ENCODE measurements around the gene POLD1.
A peak's percentile ranks its signal among the peaks of the same experiment; 100 is the strongest.
"Not testable (repeated sequence)": the region's sequence is repeated elsewhere in the genome, so short reads cannot be mapped to it uniquely, and the experiment has no call there.

The POLD1 gene

DNA sequence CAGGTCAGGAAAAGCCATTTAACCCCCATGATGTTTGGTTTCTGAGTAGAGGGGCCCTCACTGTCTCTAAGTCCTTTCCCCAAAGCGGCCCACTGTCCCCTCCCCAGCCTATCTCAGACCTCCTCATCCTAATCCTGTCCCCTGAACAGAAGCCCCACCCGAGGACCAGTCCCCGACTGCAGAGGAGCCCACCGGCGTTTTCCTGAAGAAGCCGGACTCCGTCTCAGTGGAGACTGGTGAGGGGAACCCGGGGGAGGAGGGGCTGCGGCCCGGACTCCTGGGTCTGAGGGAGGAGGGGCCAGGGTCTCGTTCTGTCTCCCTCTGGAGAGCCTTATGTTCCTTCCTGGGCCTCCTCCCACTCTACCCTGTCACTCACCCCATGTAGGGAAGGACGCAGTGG, 51.5 kb downstream of the POLD1 start:
- DNase-seq (ENCODE audit: low read depth in 2 of 2): no peak

DNA sequence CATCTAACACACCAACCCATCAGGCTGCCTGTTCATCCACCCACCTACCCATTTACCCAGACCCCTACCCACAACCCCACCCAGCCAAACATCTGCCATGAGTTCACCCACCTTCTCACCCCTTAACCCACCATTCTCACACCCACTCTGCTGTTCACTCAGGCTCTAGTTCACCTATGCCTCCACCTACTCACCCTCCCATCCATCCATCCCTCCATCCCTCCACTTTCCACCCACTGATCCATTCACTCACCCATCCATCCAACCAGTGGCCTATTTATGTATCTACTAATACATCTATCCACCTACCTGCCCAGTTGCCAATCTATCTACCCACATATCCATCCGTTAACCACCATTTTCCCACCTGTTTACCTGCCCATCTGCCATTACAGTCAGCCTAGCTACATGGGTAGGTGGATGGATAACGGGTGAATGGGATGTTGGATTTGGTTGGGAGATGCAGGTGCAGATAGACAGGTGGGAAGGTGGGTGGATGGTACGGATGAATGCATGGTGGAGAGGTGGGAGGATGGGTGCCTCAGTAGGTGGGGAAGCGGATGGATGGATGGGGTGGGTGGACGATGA, 53.8 kb downstream of the POLD1 start:
- DNase-seq (ENCODE audit: low read depth in 2 of 2): no peak

- DNase-seq (ENCODE audit: low read depth in 2 of 2): not testable (repeated sequence)
These were observed 55.0 kb downstream of the POLD1 start for GRCh38 chr19:50439130-50439529.

DNA sequence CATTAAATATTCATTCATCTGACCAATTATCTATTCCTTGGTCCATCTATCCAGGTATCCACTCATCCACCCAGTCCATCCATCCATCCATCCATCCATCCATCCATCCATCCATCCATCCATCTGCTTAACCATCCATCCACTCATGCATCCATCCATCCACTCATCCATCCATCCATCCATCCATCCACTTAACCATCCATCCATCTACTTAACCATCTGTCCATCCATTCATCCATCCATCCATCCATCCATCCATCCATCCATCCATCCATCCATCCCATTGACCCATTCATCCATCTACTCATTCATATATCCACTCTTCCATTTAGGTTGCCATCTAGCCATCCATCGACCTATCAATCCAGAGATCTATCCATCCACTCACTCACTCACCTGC, 59.9 kb downstream of the POLD1 start:
- DNase-seq (ENCODE audit: low read depth in 2 of 2): no peak

DNA sequence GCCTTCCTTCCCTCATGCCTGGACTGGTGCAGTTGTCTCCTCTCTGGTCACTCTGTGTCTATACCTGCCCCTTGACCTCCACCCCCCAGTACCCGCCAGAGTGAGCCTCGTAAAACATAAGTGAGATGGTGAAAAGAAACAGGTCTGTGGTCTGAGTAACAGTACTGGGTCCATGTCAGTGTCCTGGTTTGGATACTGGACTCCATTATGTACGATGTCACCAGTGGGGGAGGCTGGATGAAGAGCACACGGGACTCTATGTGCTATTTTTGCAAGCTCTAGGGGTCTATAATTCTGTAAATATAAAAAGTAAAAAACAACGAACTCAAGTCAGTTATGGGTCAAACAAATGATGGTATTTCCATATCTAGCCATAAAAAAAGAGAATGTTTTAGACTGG, 62.9 kb downstream of the POLD1 start:
- no peak for DNase-seq (ENCODE audit: low read depth in 2 of 2)

DNA sequence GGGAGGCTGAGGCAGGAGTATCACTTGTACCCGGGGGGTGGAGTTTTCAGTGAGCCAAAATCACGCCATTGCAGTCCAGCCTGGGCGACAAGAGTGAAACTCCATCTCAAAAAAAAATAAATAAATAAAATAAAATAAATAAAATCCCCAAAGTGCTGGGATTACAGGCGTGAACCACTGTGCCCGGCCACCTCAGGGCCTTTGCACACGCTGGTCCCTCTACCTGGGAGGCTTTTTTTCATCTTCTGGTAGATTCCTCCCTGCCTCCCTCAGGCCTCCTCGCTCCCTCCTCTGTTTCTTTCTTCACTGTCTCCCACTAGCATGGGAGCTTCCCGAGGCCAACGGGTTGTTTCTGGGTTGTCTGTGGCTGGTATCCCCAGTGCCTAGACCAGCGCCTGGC, 63.6 kb downstream of the POLD1 start:
- no peak for DNase-seq (ENCODE audit: low read depth in 2 of 2)

GRCh38 chr19:50449236-50449899, 65.2 kb downstream of the POLD1 start:
- DNase-seq (ENCODE audit: low read depth in 2 of 2): no peak

DNA sequence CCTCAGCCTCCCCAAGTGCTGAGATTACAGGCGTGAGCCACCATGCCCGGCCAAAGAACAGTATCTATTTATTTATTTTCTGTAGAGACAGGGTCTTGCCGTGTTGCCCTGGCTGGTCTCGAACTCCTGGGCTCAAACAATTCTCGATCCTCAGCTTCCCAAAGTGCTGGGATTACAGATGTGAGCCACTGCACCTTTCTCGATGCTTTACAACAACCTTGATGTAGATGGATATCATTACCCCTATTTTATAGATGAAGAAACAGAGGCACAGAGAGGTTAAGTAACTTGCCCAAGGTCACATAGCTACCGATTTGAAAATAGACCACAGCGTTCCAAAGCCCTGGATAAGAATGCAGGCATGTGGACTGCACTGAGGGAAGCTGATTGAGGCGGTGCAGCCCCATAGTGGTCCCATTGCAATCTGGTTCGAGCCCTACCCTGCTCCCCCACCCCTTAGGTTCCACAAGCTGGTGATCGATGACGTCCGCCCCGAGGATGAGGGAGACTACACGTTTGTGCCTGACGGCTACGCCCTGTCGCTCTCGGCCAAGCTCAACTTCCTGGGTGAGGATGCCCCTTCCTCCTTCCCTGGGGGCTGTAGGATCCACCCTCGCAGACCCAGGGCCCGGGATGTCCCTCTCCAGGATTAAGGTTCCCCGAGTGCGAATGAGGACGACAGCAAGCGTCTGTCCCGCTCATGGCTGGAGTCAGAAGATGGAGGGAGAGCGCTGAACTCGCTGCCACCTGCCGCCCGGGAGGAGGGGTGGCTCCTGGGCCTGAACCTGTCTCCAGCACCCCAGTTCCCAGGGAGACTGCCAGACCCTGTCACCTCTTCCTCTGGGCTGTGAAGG, 66.4 kb downstream of the POLD1 start:
- no peak for DNase-seq (ENCODE audit: low read depth in 2 of 2)

GRCh38 chr19:50451223-50451534, 67.0 kb downstream of the POLD1 start:
- no peak for DNase-seq (ENCODE audit: low read depth in 2 of 2)

DNA sequence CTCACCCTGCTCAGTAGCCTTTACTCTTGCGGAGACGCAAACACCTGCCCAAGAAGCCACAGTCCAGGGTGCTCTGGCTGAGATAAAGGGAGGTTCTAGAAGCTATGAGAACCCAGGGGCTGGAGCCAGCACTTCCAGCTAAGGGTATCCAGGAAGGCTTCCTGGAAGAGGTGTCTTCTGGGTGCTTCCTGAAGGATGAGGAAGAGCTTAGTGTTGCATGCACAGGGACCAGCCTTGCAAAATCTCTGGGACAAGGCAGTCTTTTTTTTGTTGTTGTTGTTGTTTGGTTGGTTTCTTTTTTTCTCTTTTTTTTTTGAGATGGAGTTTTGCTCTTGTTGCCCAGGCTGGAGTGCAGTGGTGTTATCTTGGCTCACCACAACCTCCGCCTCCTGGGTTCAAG, 69.1 kb downstream of the POLD1 start:
- no peak for DNase-seq (ENCODE audit: low read depth in 2 of 2)

- DNase-seq (ENCODE audit: low read depth in 2 of 2): no peak
These were observed 71.8 kb downstream of the POLD1 start for GRCh38 chr19:50455992-50456391.

GRCh38 chr19:50457300-50457699, 73.2 kb downstream of the POLD1 start:
- DNase-seq (ENCODE audit: low read depth in 2 of 2): no peak

DNA sequence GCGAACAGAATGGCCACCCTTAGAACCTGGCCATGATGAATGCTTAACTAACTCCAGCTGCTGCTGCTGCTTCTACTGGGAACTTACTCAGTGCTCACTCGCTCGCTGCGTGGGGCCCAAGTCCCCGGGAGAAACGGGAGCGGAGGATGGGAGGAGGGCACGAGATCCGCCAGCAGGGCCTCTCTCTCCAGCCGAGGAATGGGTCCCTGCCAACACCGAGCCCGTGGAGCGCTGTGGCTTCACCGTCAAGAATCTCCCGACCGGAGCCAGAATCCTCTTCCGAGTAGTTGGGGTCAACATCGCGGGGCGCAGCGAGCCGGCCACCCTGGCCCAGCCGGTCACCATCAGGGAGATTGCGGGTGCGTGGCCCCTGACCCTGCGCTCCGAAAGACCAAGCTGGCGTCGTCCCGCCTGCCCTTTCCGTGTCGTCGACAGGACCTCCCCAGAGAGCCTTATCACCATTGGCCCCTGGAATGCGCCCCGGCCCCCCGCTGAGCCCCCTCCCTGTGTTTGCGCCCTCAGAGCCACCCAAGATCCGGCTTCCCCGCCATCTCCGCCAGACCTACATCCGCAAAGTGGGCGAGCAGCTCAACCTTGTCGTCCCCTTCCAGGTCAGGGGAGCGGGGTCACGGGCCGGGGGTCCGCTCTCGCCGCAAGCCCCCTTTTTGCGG, 74.4 kb downstream of the POLD1 start:
- no peak for DNase-seq (ENCODE audit: low read depth in 2 of 2)

DNA sequence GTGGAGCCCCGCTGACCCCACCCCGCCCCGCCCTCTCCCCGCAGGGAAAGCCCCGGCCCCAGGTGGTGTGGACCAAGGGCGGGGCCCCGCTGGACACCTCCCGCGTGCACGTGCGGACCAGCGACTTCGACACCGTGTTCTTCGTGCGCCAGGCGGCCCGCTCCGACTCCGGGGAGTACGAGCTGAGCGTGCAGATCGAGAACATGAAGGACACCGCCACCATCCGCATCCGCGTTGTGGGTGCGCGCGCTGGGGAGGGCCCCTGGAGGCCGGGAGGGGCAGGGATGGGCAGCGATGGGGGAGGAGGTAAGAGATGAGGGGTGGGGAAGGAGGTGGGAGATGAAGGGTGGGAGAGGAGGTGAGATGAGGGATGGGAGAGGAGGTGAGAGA, 74.9 kb downstream of the POLD1 start:
- no peak for DNase-seq (ENCODE audit: low read depth in 2 of 2)

GRCh38 chr19:50459638-50460037, 75.5 kb downstream of the POLD1 start:
- DNase-seq (ENCODE audit: low read depth in 2 of 2): no peak

GRCh38 chr19:50460161-50460765, 76.1 kb downstream of the POLD1 start:
- no peak for DNase-seq (ENCODE audit: low read depth in 2 of 2)

DNA sequence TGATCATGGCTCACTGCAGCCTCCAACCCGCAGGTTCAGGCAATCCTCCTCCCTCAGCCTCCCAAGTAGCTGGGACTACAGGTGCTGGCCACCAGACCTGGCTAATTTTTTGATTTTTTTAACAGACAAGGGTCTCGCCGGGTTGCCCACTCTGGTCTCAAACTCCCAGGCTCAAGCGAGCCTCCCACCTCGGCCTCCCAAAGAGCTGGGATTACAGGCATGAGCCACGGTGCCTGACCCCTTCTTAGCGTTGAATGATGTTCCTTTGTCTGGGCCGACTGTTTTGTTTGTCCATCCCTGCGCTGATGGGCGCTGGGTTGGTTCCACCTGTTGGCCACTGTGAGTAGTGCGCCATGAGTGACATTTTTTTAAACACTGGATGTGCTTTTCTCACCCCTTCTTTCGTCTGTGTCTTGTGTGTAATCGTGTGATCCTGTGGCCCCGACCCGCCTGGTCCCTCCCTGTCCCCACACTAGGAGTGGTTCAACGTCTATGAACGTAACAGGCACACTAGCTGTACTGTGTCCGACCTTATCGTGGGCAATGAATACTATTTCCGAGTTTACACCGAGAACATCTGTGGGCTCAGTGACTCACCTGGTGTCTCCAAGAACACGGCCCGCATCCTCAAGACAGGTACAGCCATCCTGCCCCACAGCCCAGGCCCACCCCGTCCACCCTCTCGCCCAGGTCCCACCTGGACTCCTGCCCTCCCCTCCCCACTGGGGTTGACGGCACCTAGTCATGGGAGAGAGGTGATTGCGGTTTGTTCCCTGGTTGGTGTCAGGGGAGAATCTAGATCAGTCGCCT, 77.1 kb downstream of the POLD1 start:
- peak in 1 of 2 experiments; percentile 16 for DNase-seq (ENCODE audit: low read depth in 2 of 2)

DNA sequence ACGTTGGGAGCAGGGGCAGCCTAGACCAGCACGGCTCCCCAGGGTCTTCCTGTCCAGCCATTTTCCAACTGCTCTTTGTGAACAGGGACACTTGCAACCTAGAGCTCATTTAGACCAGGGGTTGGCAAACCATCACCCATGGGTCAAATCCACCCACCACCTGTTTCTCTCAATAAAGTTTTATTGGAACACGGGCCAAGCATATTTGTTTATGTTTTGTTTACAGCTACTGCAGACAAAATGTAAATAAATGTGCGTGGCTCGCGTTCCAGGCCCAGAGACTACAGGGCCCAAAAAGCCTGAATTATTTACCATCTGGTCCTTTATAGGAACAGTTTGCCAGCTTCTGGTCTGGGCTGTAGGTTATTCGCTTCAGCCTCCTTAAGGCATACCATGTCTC, 78.8 kb downstream of the POLD1 start:
- no peak for DNase-seq (ENCODE audit: low read depth in 2 of 2)

DNA sequence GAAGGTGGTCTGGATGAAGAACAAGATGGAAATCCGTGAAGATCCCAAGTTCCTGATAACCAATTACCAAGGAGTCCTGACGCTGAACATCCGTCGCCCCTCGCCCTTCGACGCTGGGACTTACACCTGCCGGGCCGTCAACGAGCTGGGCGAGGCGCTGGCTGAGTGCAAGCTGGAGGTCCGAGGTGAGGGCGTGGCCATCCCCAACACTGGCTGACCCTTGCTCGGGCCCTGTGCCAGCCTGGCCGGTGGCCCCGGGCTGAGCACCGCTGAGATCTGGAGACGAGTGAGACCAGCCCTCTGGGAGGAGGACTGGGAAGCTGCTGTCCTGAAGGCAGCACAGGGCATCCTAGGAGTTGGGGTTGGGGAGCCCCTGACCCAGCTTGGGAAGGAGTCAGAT, 80.2 kb downstream of the POLD1 start:
- DNase-seq (ENCODE audit: low read depth in 2 of 2): no peak

DNA sequence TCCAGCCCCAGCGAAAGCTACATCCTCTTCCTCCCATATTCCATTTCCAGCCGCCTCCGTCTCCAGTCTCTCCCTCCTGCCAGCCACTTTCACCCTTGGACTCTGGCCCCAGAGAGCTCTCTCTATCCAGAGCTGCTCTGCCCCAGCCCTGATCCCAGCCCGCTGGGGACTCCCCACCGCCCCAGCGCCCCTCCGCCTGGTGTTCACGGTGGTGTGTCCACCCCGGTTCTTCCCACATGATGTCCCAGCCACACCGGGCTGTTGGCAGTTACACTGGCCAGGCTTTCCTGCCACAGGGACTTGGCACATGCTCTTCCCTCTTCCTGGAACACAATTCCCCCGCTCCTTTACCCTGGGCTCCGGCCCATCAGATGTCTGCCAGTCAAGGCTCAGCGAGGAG, 80.9 kb downstream of the POLD1 start:
- DNase-seq (ENCODE audit: low read depth in 2 of 2): no peak

GRCh38 chr19:50465986-50466705, 82.0 kb downstream of the POLD1 start:
- DNase-seq (ENCODE audit: low read depth in 2 of 2): no peak

All from fibroblast of skin of left quadriceps (primary cell).